Pulmonary artery endothelial cell (primary cell): ENCODE results near the gene APOD. TPM values are rescaled to one million over a fixed set of nuclear protein-coding genes. Genes with fewer than 3 reads are reported as not detected.
"Not testable (repeated sequence)": the region's sequence is repeated elsewhere in the genome, so short reads cannot be mapped to it uniquely, and the experiment has no call there.

Source experiments
- DNase-seq: peaks from one replicate; pipeline ENCODE4 v3.0.0-alpha.2; 2011; ENCODE audit warnings: low read depth, low spot score
- total RNA-seq: library from RNA; depleted of rRNA; stranded (reverse); fragments of >200 nt; gene quantifications from 2 replicates; pipeline ENCODE4 v1.2.3, GENCODE V29; 2014

The APOD gene
- total RNA-seq, 1 donor from 2014 or later = 1.3 TPM

DNA sequence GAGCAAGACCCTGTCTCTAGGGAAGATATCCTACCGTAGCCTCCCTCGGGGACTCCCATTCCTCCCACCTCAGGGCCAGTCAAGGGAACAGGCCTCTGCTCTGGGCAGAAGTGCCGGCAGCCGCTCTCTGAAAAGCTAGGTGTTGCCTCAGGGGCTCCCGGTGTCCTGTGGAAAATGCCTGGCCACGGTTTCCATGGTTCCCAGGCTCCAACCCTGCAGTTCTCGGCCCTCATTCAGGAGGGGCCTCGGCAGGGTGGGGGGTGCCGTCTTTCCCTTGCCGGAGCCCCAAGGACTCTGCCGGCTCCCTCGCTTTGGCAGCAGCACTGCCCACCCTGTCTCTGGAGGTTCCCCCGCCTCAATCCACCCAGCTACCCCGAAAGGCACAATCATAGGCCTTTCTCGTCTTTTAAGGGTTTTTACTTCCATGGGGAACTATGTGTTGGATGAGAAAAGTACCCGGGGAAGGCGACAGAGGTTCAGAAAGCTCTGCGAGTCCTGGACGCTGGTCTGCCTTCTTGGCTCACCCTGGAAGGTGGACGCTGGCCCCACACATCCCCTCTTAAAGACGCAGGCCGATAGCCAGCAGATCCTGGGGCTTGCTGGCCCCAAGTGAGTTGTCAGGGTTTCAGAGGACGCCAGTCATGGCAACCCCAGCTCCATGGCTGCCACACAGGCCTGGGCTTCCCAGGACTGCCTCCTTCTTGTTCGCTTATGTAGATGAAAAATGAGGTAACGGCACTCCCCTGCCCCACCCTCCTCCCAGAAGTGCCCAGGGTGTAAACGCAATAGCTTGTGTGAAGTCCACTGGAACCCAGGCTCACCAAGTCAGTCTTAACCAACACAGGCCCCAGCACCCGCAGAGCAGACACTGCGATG lies 34.3 kb upstream of the APOD start:
- DNase-seq = not testable (repeated sequence)

DNA sequence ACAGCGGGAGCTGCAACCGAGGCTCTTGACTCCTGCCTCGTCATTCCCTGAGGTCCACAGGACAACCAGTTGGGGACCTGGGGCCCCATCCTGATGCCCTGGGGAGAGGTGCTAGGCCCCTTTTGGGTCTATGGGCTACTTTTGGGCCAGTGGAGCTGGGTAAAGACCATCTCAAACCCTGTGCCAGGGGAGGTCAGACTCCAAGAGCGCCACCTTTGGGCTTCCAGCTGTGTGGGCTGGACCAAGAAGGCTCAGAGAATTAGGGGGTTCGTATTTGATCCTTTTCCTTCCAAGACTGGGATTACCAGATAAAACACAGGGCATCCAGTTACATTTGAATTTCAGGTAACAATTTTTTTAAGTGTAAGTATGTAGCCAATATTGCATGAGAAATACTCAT lies 33.4 kb upstream of the APOD start:
- DNase-seq = not testable (repeated sequence)

DNA sequence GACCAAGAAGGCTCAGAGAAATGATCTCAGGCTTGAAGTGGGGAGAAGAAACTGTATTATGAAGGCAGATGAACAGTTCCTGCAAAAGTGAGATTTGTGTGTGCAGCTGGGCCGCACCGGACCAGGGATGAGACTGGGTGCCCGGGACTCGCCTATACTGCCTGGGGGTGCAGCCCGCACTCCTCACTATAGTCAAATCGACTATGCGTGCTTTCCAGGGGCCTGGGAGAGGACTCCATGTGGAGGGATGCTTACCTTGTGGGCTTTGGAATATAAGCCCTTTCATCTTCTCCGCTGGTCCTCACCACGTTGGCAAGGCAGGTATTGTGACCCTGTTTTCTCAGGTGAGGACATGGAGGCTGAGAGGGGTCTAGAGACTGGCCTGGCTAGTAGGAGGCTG lies 32.9 kb upstream of the APOD start:
- DNase-seq = no peak

DNA sequence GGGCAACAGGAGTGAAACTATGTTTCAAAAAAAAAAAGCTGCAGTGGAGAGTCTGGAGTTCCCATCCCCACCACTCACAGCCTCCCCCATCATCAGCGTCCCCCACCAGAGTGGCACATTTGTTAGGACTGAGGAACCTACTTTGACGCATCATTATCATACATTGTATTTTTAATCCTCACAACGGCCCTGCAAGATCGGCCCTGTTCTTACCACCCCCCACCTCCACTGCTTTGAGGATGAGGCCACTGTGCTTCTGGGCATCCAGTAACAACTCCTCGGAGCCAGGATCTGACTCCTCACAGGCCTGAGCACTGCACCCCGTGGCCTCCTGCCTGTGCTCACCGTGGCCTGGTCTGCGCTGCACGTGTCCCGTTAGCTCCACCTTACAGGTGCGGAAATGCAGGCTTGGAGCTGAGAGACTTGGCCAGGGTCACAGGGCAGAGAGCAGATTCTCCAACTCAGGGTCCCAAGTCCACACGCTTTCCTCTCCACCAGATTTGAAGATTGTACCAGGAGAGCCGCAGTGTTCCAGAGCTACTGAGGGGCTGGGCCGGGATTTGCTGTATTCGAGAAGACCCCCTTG lies 32.3 kb upstream of the APOD start:
- DNase-seq = not testable (repeated sequence)

DNA sequence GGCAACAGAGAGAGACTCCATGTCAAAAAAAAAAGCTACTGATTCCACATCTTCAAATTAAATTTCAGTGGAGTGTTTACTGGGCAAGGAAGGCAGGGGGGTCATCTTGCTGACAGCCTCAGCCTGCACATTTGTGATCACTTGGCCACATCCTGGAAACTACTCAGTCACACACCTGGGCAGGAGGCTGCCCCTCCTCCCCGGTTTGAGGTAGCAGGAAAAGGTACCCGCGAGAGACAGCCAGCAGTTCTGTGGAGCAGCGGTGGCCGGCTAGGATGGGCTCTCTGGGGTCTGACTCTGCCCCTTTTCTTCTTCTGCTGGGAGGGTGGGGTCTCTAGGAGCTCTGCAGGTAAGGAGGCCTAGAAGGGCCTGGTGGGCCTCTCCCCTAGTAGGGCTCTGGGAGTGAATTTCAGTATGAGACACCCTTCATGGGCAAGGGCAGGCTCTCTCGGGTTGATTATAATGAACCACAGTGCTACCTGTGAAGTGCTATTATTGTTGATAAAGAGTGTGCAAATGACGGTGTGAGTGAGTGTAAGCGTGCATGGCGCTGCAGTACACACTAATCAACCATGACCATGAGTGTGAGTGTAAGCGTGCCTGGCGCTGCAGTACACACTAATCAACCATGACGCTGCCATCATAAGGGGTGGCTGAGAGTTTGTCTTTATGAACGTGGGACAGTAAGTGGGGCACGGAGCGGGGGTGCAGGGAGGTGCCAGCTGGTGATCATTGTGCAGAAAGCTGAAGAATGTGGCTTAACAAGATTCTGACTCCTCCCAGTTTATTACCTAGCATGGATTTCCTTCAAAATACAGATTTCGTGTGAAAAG lies 31.1 kb upstream of the APOD start:
- DNase-seq = not testable (repeated sequence)

DNA sequence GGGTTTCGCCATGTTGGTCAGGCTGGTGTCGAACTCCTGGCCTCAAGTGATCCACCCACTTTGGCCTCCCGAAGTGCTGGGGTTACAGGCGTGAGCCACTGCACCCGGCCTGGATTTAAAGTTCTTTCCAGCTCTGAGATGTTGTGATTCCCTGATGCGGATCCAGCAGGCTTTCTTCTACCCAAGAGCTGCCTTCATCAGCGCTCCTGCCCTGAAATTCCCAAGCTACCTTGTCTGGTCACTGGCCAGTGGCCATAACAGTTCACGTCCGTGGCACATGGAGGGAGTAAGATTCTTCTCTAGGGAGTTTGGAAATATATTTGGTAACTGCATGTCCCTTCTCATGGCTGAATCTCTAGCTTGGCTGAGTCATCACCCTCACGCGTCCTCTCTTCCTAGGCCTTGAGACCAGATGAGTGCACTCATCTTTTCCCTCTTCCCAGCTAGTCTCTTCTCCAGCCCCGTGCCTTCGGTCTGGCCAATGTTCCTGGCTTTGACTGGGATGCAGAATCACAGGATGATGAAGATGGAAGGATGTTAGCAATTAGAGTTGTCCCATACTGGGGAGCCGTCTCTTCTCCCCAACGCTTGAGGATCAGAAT lies 29.8 kb upstream of the APOD start:
- no peak for DNase-seq

DNA sequence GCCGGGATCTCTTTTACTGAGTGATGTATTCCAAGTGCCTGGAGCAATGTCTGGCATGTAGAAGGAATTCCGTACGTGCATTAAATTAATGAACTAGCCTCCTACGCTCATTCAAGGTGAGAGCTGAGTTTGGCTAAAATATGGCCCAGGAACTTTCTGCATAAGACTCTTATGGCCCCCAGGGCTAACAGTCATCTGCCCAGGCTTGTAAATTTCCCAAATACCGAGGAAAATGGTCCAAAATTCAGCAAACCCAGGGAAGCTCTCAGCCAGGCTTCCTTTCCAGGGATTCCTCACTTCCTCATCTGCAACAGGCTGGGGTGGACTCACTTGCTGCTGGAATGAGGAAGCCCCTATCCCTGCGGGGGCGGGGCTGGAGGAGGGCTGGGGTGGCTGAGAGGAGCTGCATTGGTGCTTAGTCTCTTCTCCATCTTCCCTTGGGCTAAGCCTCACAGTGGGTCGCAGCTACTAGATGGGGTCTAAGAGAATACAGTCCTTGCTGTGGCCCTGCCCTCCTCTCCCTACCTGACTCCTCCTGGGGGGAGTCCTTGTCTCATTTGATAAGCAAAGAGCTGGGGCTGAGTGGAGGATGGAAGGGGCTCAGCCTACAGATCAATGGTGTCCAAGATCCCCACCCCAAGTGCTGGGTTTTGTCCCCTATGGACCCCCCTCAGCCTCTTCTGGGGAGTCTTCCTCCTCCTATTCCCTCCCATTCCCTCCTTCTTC lies 28.5 kb upstream of the APOD start:
- no peak for DNase-seq

DNA sequence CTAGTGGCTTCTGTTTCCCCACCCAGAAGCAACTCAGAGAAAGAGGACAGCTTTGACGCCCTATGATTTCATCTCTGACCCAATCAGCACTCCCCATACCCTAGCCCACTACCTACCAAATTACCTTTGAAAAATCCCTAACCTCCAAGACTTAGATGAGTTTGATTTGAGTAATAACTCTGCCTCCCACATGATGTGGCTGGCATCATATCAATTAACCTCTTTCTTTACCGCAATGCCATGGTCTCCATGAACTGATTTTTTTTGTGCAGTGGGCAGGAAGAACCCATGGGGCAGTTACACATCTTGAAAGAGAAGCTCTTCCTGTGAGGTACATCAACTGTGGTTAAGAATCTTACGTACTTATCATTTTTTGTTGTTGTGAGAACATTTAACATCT lies 25.5 kb upstream of the APOD start:
- DNase-seq = no peak

DNA sequence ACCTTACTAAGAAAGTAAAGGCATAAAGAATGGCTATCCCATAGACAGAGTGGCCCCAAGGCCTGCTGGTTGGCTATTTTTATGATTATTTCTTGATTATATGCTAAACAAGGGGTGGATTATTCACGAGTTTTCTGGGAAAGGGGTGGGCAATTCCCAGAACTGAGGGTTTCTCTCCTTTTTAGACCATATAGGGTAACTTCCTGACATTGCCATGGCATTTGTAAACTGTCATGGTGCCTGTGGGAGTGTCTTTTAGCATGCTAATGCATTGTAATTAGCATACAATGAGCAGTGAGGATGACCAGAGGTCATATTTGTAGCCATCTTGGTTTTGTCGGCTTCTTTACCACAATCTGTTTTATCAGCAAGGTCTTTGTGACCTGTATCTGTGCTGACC lies 18.0 kb upstream of the APOD start:
- DNase-seq = not testable (repeated sequence)

DNA sequence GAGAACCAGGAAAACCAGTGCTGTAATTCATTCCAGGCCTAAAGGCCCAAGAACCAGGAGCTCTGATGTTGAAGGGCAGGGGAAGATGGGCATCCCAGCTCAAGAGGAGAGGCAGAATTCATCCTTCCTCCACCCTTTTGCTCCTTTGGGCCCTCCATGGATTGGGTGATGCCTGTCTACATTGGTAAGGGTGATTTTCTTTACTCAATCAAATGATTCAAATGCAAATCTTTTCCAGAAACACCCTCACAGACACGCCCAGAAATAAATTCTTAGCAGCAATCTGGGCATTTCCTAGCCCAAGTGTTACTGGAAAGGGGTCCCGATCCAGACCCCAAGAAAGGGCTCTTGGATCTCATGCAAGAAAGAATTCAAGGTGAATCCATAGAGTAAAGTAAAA lies 17.6 kb upstream of the APOD start:
- no peak for DNase-seq

DNA sequence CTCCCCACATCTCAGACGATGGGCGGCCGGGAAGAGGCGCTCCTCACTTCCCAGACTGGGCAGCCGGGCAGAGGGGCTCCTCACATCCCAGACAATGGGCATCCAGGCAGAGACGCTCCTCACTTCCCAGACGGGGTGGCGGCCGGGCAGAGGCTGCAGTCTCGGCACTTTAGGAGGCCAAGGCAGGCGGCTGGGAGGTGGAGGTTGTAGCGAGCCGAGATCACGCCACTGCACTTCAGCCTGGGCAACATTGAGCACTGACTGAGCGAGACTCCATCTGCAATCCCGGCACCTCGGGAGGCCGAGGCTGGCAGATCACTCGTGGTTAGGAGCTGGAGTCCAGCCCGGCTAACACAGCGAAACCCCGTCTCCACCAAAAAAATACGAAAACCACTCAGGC lies 16.2 kb upstream of the APOD start:
- not testable (repeated sequence) for DNase-seq

DNA sequence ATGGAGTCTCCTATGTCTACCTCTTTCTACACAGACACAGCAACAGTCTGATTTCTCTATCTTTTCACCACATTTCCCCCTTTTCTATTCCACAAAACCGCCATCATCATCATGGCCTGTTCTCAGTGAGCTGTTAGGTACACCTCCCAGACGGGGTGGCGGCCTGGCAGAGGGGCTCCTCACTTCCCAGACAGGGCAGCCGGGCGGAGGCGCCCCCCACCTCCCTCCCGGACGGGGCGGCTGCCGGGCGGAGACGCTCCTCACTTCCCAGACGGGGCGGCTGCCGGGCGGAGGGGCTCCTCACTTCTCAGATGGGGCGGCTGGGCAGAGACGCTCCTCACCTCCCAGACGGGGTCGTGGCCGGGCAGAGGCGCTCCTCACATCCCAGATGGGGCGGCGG lies 15.8 kb upstream of the APOD start:
- DNase-seq = not testable (repeated sequence)

DNA sequence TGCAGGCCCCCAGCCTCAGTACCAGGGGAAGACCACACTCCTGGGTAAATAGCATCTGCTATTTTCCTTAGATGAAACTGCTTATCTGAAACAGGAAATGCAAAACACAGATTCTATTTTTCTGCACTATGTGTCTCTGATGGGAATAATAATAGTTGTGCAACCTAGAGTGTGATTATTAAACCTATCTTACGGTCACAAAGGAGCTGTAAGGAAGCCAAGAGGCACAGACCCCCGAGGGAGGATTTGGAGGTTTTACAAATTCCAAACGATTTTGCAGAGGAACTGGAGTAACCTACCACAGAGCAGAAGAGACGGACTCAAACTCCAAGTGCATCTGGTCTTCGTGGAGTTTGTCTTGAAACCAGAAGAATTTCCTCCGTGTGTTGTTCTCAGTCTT lies 14.1 kb upstream of the APOD start:
- DNase-seq = no peak

DNA sequence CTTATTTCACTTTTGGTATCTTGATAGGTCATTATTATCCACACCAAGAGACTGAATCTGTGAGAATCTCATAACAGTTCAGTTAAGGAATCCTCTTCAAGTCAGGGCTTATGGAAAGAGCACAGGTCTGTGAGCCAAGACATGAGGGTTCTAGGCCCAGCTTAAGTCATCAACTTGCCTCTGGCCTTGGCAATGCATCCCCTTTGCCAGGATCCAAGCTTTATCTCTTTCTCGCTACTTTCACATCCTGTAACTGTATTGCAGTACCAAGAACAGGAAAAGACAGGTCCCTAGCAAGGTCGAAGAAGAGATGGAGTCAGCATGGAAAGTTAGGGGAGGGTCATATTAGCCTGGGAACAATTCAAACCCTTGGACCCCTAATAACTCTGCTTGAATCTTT lies 13.5 kb upstream of the APOD start:
- DNase-seq = no peak

DNA sequence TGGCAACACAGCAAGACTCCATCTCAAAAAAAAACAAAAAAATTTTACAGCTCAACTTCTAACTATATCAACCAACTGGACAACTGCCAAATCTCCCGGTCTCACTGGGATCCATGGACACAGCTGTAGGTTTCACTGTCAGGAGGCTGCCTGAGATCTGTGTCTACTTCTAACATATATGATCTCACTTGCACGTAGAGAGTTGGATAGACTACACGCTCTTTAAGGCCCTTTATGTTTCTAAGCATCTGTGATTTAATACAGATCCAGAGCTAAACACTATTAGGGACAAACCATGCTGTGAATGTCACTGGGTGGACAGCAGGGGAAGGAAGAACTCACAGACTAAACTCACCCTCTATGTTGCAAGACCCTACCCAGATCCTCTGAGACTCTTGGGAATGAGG lies 13.0 kb upstream of the APOD start:
- DNase-seq = no peak

DNA sequence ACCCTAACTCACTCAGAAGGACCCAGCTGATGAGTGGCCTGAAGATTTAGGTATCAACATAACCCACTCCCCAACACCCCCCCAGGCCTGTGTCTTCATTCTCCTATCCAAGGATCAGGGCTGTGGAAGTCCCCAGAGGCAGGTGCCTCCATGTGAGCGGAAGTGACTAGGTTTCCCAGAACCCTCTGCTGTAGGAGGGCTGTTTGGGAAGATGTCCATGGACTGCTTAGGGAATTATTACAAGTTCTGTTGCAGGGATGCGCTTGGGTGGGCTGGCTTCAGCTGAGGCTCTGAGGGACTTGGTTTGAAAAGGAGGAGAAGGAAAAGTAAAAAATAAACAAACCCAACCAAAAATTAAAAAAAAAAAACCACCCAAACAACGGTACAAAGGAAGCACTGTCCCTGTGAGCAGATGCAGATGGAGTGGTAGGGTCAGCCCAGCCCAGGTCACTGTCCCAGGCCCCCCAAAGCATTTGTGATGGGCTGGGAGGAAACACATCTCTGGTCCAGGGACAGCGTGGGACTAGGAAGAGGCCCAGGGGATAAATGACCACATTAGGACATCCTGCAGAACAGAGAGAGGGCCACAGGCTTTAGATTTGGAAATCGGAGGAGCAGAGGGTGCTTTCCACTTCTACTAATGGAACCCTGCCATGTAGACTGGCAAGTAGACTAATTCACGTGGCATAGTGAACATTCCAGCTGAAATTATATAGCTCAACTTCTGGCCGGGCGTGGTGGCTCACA lies 12.2 kb upstream of the APOD start:
- DNase-seq = no peak

DNA sequence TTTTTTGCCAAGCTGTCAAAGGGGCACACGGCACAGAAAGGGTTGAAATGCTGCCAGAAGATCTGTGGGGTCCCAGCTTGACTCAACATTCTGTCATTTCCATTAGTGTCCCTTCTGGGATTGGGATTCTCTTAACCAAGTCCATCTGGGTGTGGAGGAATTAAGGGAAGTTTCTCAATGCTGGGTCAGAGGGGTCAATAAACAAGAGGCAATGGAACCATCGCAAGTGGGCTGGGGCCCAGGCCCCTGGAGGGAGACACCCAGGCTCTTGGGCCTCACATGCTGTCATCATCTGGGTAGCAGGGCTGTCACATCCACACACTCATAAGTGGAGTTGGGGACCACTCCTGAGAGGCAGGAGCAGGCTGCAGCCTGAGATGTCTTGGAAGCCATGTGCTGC lies 8.1 kb upstream of the APOD start:
- no peak for DNase-seq

DNA sequence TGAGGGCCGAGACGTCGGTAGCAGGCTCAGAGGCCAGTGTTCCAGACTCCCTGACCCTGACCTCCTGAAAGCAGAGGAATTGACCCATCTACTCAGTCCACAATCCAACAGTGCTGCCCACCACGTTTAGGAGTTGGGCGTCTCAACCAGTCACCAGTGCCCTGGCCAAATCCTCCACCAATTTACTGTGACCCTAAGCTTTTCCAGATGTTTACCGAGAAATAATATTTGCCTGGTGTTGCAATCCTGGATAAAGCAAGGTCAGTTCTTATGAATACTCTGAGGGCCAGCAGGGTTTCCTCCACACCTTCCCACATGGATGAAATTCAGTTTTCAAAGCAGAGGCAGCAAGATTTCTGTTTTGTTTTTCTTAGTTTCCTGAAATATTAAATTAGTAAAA lies 7.5 kb upstream of the APOD start:
- no peak for DNase-seq

DNA sequence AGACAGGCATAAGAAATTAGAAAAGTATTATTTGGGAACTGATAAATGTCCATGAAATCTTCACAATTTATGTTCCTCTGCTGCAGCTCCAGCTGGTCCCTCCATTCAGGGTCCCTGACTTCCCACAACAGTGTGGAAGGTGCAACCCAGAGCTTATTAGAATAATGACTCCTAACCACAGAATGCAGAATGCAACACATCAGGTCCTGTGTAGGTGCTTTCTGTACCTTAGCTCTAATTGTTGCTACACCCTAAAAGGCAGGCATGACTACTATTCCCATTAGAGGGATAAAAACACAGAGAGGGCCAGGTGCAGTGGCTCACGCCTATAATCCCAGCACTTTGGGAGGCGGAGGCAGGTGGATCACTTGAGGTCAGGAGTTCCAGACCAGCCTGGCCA lies 6.6 kb upstream of the APOD start:
- not testable (repeated sequence) for DNase-seq

DNA sequence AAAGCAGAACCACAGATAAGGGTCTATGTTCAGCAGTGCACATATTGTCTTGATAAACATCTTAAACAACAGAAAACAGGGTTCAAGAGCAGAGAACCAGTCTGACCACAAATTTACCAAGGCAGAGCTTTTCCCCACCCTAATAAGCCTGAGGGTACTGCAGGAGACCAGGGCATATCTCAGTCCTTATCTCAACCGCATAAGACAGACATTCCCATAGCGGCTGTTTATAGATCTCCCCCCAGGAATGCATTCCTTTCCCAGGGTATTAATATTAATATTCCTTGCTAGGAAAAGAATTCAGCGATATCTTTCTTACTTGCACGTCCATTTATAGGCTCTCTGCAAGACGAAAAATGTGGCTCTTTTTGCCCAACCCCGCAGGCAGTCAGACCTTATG lies 6.1 kb upstream of the APOD start:
- not testable (repeated sequence) for DNase-seq
